ENCODE data around the gene TMEM62.
"Not testable (repeated sequence)": the region's sequence is repeated elsewhere in the genome, so short reads cannot be mapped to it uniquely, and the experiment has no call there.

TMEM62 gene

GRCh38 chr15:43125100-43125661, 8.2 kb upstream of the TMEM62 start:
- no peak for DNase-seq

- DNase-seq = no peak
Measured at GRCh38 chr15:43126356-43126755, 7.0 kb upstream of the TMEM62 start.

GRCh38 chr15:43127752-43128151, 5.6 kb upstream of the TMEM62 start:
- DNase-seq = no peak

- not testable (repeated sequence) for DNase-seq
Measured at GRCh38 chr15:43128174-43128979, 5.0 kb upstream of the TMEM62 start.

GRCh38 chr15:43128980-43129335, 4.4 kb upstream of the TMEM62 start:
- DNase-seq = no peak

GRCh38 chr15:43132830-43133429, 456 bp upstream of the TMEM62 start:
- DNase-seq = no peak

GRCh38 chr15:43134157-43134635, 810 bp downstream of the TMEM62 start:
- DNase-seq = no peak

GRCh38 chr15:43135351-43135750, 2.0 kb downstream of the TMEM62 start:
- no peak for DNase-seq

- DNase-seq = no peak
Measured at GRCh38 chr15:43143203-43143941, 10.0 kb downstream of the TMEM62 start.

- no peak for DNase-seq
Measured at GRCh38 chr15:43144512-43144911, 11.1 kb downstream of the TMEM62 start.

- no peak for DNase-seq
Measured at GRCh38 chr15:43146184-43146583, 12.8 kb downstream of the TMEM62 start.

GRCh38 chr15:43150191-43150929, 17.0 kb downstream of the TMEM62 start:
- no peak for DNase-seq

GRCh38 chr15:43151688-43152087, 18.3 kb downstream of the TMEM62 start:
- DNase-seq = no peak

- no peak for DNase-seq
Measured at GRCh38 chr15:43153269-43153668, 19.9 kb downstream of the TMEM62 start.

- no peak for DNase-seq
Measured at GRCh38 chr15:43165801-43166325, 32.5 kb downstream of the TMEM62 start.

GRCh38 chr15:43167261-43167660, 33.9 kb downstream of the TMEM62 start:
- not testable (repeated sequence) for DNase-seq

- DNase-seq = no peak
Measured at GRCh38 chr15:43168192-43169107, 35.1 kb downstream of the TMEM62 start.

GRCh38 chr15:43169888-43170287, 36.5 kb downstream of the TMEM62 start:
- no peak for DNase-seq

- not testable (repeated sequence) for DNase-seq
Measured at GRCh38 chr15:43175656-43176309, 42.4 kb downstream of the TMEM62 start.

- not testable (repeated sequence) for DNase-seq
Measured at GRCh38 chr15:43177147-43177546, 43.8 kb downstream of the TMEM62 start.

GRCh38 chr15:43183270-43183669, 49.9 kb downstream of the TMEM62 start:
- DNase-seq = no peak
